GF-D8 (cell line): ENCODE results near the gene OTULIN.

Experiments used
- DNase-seq: peaks from one replicate; lab custom pipeline; 2025; lab: John Stamatoyannopoulos, UW

OTULIN gene

GRCh38 chr5:14664270-14665100 lies at the start of gene OTULIN:
TSS of gene OTULIN (plus strand) at chr5:14664718. CDS start at chr5:14664826, 108 bp downstream.
- DNase-seq, result peak; percentile 85

GRCh38 chr5:14615365-14615764 lies 49.2 kb upstream of the OTULIN start:
- DNase-seq, result no peak

- DNase-seq, result no peak
These were observed 47.1 kb upstream of the OTULIN start for GRCh38 chr5:14617441-14617840.

- no peak for DNase-seq
These were observed 37.2 kb upstream of the OTULIN start for GRCh38 chr5:14627270-14627669.

- no peak for DNase-seq
These were observed 36.2 kb upstream of the OTULIN start for GRCh38 chr5:14628346-14628745.

GRCh38 chr5:14630671-14631070 lies 33.8 kb upstream of the OTULIN start:
- no peak for DNase-seq

- DNase-seq, result no peak
These were observed 28.9 kb upstream of the OTULIN start for GRCh38 chr5:14635656-14636055.

GRCh38 chr5:14640765-14641164 lies 23.8 kb upstream of the OTULIN start:
- DNase-seq, result no peak

GRCh38 chr5:14644623-14645237 lies 19.8 kb upstream of the OTULIN start:
- DNase-seq, result no peak

GRCh38 chr5:14650052-14650451 lies 14.5 kb upstream of the OTULIN start:
- no peak for DNase-seq

GRCh38 chr5:14655146-14655741 lies 9.3 kb upstream of the OTULIN start:
- DNase-seq, result no peak

- DNase-seq, result no peak
These were observed 7.6 kb upstream of the OTULIN start for GRCh38 chr5:14656898-14657297.

GRCh38 chr5:14659821-14660607 lies 4.5 kb upstream of the OTULIN start:
- DNase-seq, result no peak

- DNase-seq, result no peak
These were observed 3.7 kb upstream of the OTULIN start for GRCh38 chr5:14660833-14661232.

- no peak for DNase-seq
These were observed 1.7 kb upstream of the OTULIN start for GRCh38 chr5:14662721-14663260.

- DNase-seq, result no peak
These were observed 716 bp upstream of the OTULIN start for GRCh38 chr5:14663734-14664269.

GRCh38 chr5:14665101-14665822 lies 744 bp downstream of the OTULIN start:
- peak; percentile 15 for DNase-seq

GRCh38 chr5:14665949-14666348 lies 1.4 kb downstream of the OTULIN start:
- DNase-seq, result peak; percentile 4

- no peak for DNase-seq
These were observed 1.8 kb downstream of the OTULIN start for GRCh38 chr5:14666357-14666756.

- DNase-seq, result no peak
These were observed 2.8 kb downstream of the OTULIN start for GRCh38 chr5:14667290-14667689.

- no peak for DNase-seq
These were observed 3.3 kb downstream of the OTULIN start for GRCh38 chr5:14667770-14668169.
